Adipocyte (in vitro differentiated cells): ENCODE results near the gene B3GALNT2.
A peak's percentile ranks its signal among the peaks of the same experiment; 100 is the strongest.
"Not testable (repeated sequence)": the region's sequence is repeated elsewhere in the genome, so short reads cannot be mapped to it uniquely, and the experiment has no call there.

Source experiments
- DNase-seq: peaks from one replicate; pipeline ENCODE4 v3.0.0-alpha.2; 2015; ENCODE audit warnings: low read depth
- H3K27me3 ChIP-seq: replicated peaks from 2 replicates; pipeline ENCODE4 v1.7.0; 2013; ENCODE audit warnings: mild to moderate bottlenecking, low read length, moderate library complexity; ENCODE audit not compliant: control insufficient read depth, insufficient read depth
- H3K36me3 ChIP-seq: 2 replicates; pipeline ENCODE4 v1.7.0; 2013; ENCODE audit warnings: low read length, mild to moderate bottlenecking, moderate library complexity; ENCODE audit not compliant: control insufficient read depth, insufficient read depth, severe bottlenecking
- H3K4me1 ChIP-seq: 2 replicates; pipeline ENCODE4 v1.7.0; 2013; ENCODE audit warnings: mild to moderate bottlenecking, low read length, moderate library complexity; ENCODE audit not compliant: control insufficient read depth, insufficient read depth
- H3K4me3 ChIP-seq: 2 replicates; pipeline ENCODE4 v1.7.0; 2013; ENCODE audit warnings: mild to moderate bottlenecking, low read length, moderate library complexity
- H3K9ac ChIP-seq: 2 replicates; pipeline ENCODE4 v1.7.0; 2013; ENCODE audit warnings: mild to moderate bottlenecking, low read length, moderate library complexity
- H3K9me3 ChIP-seq: 2 replicates; pipeline ENCODE4 v1.7.0; 2013; ENCODE audit warnings: mild to moderate bottlenecking, low read length, moderate library complexity; ENCODE audit not compliant: control insufficient read depth

B3GALNT2 gene

GRCh38 chr1:235469897-235470296, 34.4 kb downstream of the B3GALNT2 start:
- H3K9me3 ChIP-seq, H3K4me3 ChIP-seq, H3K9ac ChIP-seq, H3K4me1 ChIP-seq, H3K27me3 ChIP-seq, DNase-seq: not testable (repeated sequence)
- peaks cover 14% of the 10 kb centered on the region for H3K36me3 ChIP-seq

GRCh38 chr1:235468970-235469369, 35.3 kb downstream of the B3GALNT2 start:
- Histone ChIP-seq H3K4me3 (no peak overlapping the region), H3K9me3 (no peaks in the 10 kb centered on the region), H3K27me3 (no peaks in the 10 kb centered on the region), H3K36me3 (peaks cover 20% of the 10 kb centered on the region), H3K9ac (no peak overlapping the region), H3K4me1 (no peaks in the 10 kb centered on the region)
- peak; percentile 15 for DNase-seq

GRCh38 chr1:235468004-235468403, 36.2 kb downstream of the B3GALNT2 start:
- H3K27me3 ChIP-seq = no peaks in the 10 kb centered on the region
- no peaks in the 10 kb centered on the region for H3K9me3 ChIP-seq
- no peaks in the 10 kb centered on the region for H3K4me1 ChIP-seq
- DNase-seq = no peak
- no peak overlapping the region for H3K4me3 ChIP-seq
- no peak overlapping the region for H3K9ac ChIP-seq
- peaks cover 20% of the 10 kb centered on the region for H3K36me3 ChIP-seq

GRCh38 chr1:235465066-235465465, 39.2 kb downstream of the B3GALNT2 start:
- Histone ChIP-seq H3K9me3 (no peaks in the 10 kb centered on the region), H3K36me3 (peaks cover 16% of the 10 kb centered on the region), H3K4me1 (no peaks in the 10 kb centered on the region), H3K9ac (no peak overlapping the region), H3K27me3 (no peaks in the 10 kb centered on the region), H3K4me3 (no peak overlapping the region)
- DNase-seq = no peak

- not testable (repeated sequence) for H3K9ac ChIP-seq
Measured at GRCh38 chr1:235462832-235463231, 41.4 kb downstream of the B3GALNT2 start.

GRCh38 chr1:235461954-235462353, 42.3 kb downstream of the B3GALNT2 start:
- no peaks in the 10 kb centered on the region for H3K4me1 ChIP-seq
- H3K36me3 ChIP-seq = peaks cover 12% of the 10 kb centered on the region
- no peaks in the 10 kb centered on the region for H3K9me3 ChIP-seq
- no peak overlapping the region for H3K9ac ChIP-seq
- DNase-seq = no peak
- no peak overlapping the region for H3K4me3 ChIP-seq
- H3K27me3 ChIP-seq = no peaks in the 10 kb centered on the region

More at GRCh38 chr1:235462832-235463231, 41.4 kb downstream of the B3GALNT2 start:
- H3K36me3 ChIP-seq = peaks cover 12% of the 10 kb centered on the region
- H3K4me1 ChIP-seq, H3K27me3 ChIP-seq, H3K4me3 ChIP-seq, DNase-seq, H3K9me3 ChIP-seq: not testable (repeated sequence)

- H3K36me3 ChIP-seq = peaks cover 12% of the 10 kb centered on the region
- H3K4me1 ChIP-seq = no peaks in the 10 kb centered on the region
- H3K27me3 ChIP-seq = no peaks in the 10 kb centered on the region
- DNase-seq = no peak
- H3K9ac ChIP-seq = no peak overlapping the region
- no peaks in the 10 kb centered on the region for H3K9me3 ChIP-seq
- no peak overlapping the region for H3K4me3 ChIP-seq
Measured at GRCh38 chr1:235460770-235461169, 43.5 kb downstream of the B3GALNT2 start.

GRCh38 chr1:235457856-235458255, 46.4 kb downstream of the B3GALNT2 start:
- not testable (repeated sequence) for H3K4me1 ChIP-seq

GRCh38 chr1:235455823-235456222, 48.4 kb downstream of the B3GALNT2 start:
- H3K9me3 ChIP-seq = no peaks in the 10 kb centered on the region
- DNase-seq = no peak
- H3K4me1 ChIP-seq = no peaks in the 10 kb centered on the region
- H3K36me3 ChIP-seq = peaks cover 30% of the 10 kb centered on the region
- no peaks in the 10 kb centered on the region for H3K27me3 ChIP-seq
- no peak overlapping the region for H3K4me3 ChIP-seq
- H3K9ac ChIP-seq = no peak overlapping the region

More at GRCh38 chr1:235457856-235458255, 46.4 kb downstream of the B3GALNT2 start:
- H3K4me3 ChIP-seq, H3K27me3 ChIP-seq, DNase-seq, H3K9ac ChIP-seq, H3K9me3 ChIP-seq: not testable (repeated sequence)
- H3K36me3 ChIP-seq = peaks cover 19% of the 10 kb centered on the region

- Histone ChIP-seq H3K36me3 (peaks cover 38% of the 10 kb centered on the region), H3K9ac (no peak overlapping the region), H3K4me1 (peaks cover 3% of the 10 kb centered on the region), H3K9me3 (no peaks in the 10 kb centered on the region), H3K4me3 (no peak overlapping the region), H3K27me3 (no peaks in the 10 kb centered on the region)
- no peak for DNase-seq
Measured at GRCh38 chr1:235455097-235455496, 49.2 kb downstream of the B3GALNT2 start.

GRCh38 chr1:235454021-235454420, 50.2 kb downstream of the B3GALNT2 start:
- H3K4me1 ChIP-seq = peaks cover 9% of the 10 kb centered on the region
- no peaks in the 10 kb centered on the region for H3K9me3 ChIP-seq
- peaks cover 48% of the 10 kb centered on the region for H3K36me3 ChIP-seq
- no peak overlapping the region for H3K4me3 ChIP-seq
- no peak for DNase-seq
- no peak overlapping the region for H3K9ac ChIP-seq
- H3K27me3 ChIP-seq = no peaks in the 10 kb centered on the region

- Histone ChIP-seq H3K27me3 (no peaks in the 10 kb centered on the region), H3K4me3 (no peak overlapping the region), H3K4me1 (peaks cover 9% of the 10 kb centered on the region), H3K9me3 (no peaks in the 10 kb centered on the region), H3K9ac (no peak overlapping the region), H3K36me3 (peaks cover 78% of the 10 kb centered on the region)
- no peak for DNase-seq
Measured at GRCh38 chr1:235450886-235451483, 53.3 kb downstream of the B3GALNT2 start.
